ENCODE results near the gene PTPRN. TPM values are rescaled to one million over a fixed set of nuclear protein-coding genes. Genes with fewer than 3 reads are reported as not detected.

Gene PTPRN
- total and polyA plus RNA-seq, 10 of the 15 experiments (the other 5 are each of a cell fraction or from before 2014, with no cell fraction given), result 0.28 to 0.69 TPM; not detected in 8

- SMC1A ChIA-PET (ENCODE audit: uncharacterized antibody, unreplicated experiment), result no interaction called here
- H3K9ac ChIP-seq (ENCODE audit: control insufficient read depth, insufficient read depth, low read length), result no peak overlapping the region
- in situ Hi-C loops (cut with MboI), result no loop called here
- H3K4me1 ChIP-seq (ENCODE audit: control insufficient read depth, insufficient read depth, low read length), result no peaks in the 10 kb centered on the region
- H3K4me2 ChIP-seq (ENCODE audit: control insufficient read depth, insufficient read depth), result no peak overlapping the region
- TF ChIP-seq ASH2L (IDR thresholded peaks at IDR 0.05; ENCODE audit: borderline replicate concordance, low read depth) (no peak), SIN3A (IDR thresholded peaks at IDR 0.05; ENCODE audit: low read depth, low read length) (no peak), SP1 (IDR thresholded peaks at IDR 0.05; ENCODE audit: low read depth, low read length) (no peak), FOS (IDR thresholded peaks at IDR 0.05; ENCODE audit: borderline replicate concordance, extremely low read depth, insufficient read length) (no peak), SREBF2 (IDR thresholded peaks at IDR 0.05; ENCODE audit: low read length) (no peak), STAT1 (conservative IDR thresholded peaks at IDR 0.05) (no peak), NKRF (conservative IDR thresholded peaks at IDR 0.05) (no peak)
- FAIRE-seq (no peak), ATAC-seq (no peak), DNase-seq (ENCODE audit: low read depth, low spot score) (no peak)
- intact Hi-C loops (cut with micrococcal nuclease; ENCODE audit: unreplicated experiment), result no loop called here
- H3K36me3 ChIP-seq (ENCODE audit: control insufficient read depth in 2 of 2, insufficient read depth in 2 of 2, low read length in 1 of 2), result no peaks in the 10 kb centered on the region
- H2AFZ ChIP-seq (ENCODE audit: control insufficient read depth, low read depth, low read length), result no peak overlapping the region
- WGBS (ENCODE audit: insufficient coverage, insufficient replicate concordance, low lambda C conversion rate, missing lambda C conversion rate), result 62% methylated on average over 6 of the region's 6 CpGs
- BruUV-seq (replicated peaks), result no TSS peak
- H3K27ac ChIP-seq (ENCODE audit: control insufficient read depth, insufficient read depth), result no peak overlapping the region
- no peaks in the 10 kb centered on the region for H3K9me3 ChIP-seq (replicated peaks; ENCODE audit: control insufficient read depth, insufficient read depth, low read length)
- RAD21 ChIA-PET (ENCODE audit: unreplicated experiment), result no interaction called here
- H3K4me3 ChIP-seq, result no peak overlapping the region
- H3K79me2 ChIP-seq (ENCODE audit: control insufficient read depth, insufficient read depth, low read length), result no peaks in the 10 kb centered on the region
- POLR2A ChIA-PET, result no interaction called here
- H3K27me3 ChIP-seq (replicated peaks in 1 of 2; ENCODE audit: control insufficient read depth in 2 of 2, insufficient read depth in 2 of 2, low read length in 1 of 2), result peaks cover 0 to 3% of the 10 kb centered on the region in 2 experiments; a peak in 2 of 4 replicates
- no peaks in the 10 kb centered on the region for H4K20me1 ChIP-seq (ENCODE audit: control insufficient read depth, insufficient read depth)
- CTCF ChIA-PET, result interaction anchor here (1.1 to 1.8 kb wide), 2 partner anchors 12 to 118 kb away, joined by 3 to 4 read pairs; no protein-coding TSS in a partner anchor
Observed at GRCh38 chr2:219289195-219289536, 20.0 kb downstream of the PTPRN start.

Data from GM12878 (cell line).